Panc1 (cell line): ENCODE measurements around the gene FSTL5.

ENCODE experiments used
- CTCF ChIP-seq: fragments of 450-650 bp; IDR thresholded peaks from 2 replicates; pipeline ENCODE4 v1.5.1; 2017; ENCODE audit warnings: mild to moderate bottlenecking
- POLR2AphosphoS5 ChIP-seq: IDR thresholded peaks from 2 replicates; pipeline ENCODE4 v1.6.1; 2012; ENCODE audit warnings: mild to moderate bottlenecking, low read depth, low read length, moderate library complexity
- REST ChIP-seq, 2 experiments: IDR thresholded peaks; 2 replicates each; pipeline ENCODE4 v1.6.1; 2011 to 2012; ENCODE audit warnings: low read depth in 2 of 2, control low read depth in 1 of 2, low read length in 1 of 2, mild to moderate bottlenecking in 1 of 2, moderate library complexity in 1 of 2; ENCODE audit not compliant: insufficient read depth in 1 of 2
- SIN3A ChIP-seq: IDR thresholded peaks from 2 replicates; pipeline ENCODE4 v1.6.1; 2012; ENCODE audit warnings: low read depth, mild to moderate bottlenecking, low read length, moderate library complexity, borderline replicate concordance; ENCODE audit not compliant: insufficient read depth
- TCF7L2 ChIP-seq: IDR thresholded peaks from 2 replicates; pipeline ENCODE4 v1.6.1; 2011; ENCODE audit warnings: mild to moderate bottlenecking, low read depth, low read length, inconsistent platforms

- TF ChIP-seq REST (IDR thresholded peaks at IDR 0.05; ENCODE audit: insufficient read depth in 1 of 2, low read depth in 2 of 2, low read length in 1 of 2) (no peak), CTCF (no peak), SIN3A (no peak), POLR2AphosphoS5 (no peak), TCF7L2 (no peak)
Observed at GRCh38 chr4:161522031-161522430, 641.8 kb downstream of the FSTL5 start.
